AG04449 (cell line): ENCODE measurements around the gene LSMEM2.

Experiments used
- CTCF ChIA-PET: fragments of 350-600 bp; formaldehyde crosslinking; extraction: SDS; loops from one replicate; lab custom pipeline; 2021; ENCODE audit warnings: antibody characterized with exemption; lab: Yijun Ruan, JAX
- POLR2A ChIA-PET: fragments of 400-600, 350-600 bp; formaldehyde crosslinking; extraction: SDS; loops from one replicate; lab custom pipeline; 2020; ENCODE audit warnings: antibody characterized with exemption, inconsistent platforms; lab: Yijun Ruan, JAX
- DNase-seq: peaks from one replicate; pipeline ENCODE4 v3.0.0-alpha.2; 2010; ENCODE audit warnings: low read depth, low spot score
- H3K4me3 ChIP-seq: 2 replicates; pipeline ENCODE4 v1.5.1; 2011; ENCODE audit warnings: low read depth, mild to moderate bottlenecking, control low read depth, low read length
- TF ChIP-seq, protein P1 (sequence below): IDR thresholded peaks from one replicate; pipeline ENCODE4 v1.5.1; 2011; ENCODE audit warnings: mild to moderate bottlenecking, moderate library complexity, low read length, control low read depth, inconsistent platforms; ENCODE audit not compliant: insufficient read depth; ENCODE audit errors: missing control alignments

Gene LSMEM2

DNA sequence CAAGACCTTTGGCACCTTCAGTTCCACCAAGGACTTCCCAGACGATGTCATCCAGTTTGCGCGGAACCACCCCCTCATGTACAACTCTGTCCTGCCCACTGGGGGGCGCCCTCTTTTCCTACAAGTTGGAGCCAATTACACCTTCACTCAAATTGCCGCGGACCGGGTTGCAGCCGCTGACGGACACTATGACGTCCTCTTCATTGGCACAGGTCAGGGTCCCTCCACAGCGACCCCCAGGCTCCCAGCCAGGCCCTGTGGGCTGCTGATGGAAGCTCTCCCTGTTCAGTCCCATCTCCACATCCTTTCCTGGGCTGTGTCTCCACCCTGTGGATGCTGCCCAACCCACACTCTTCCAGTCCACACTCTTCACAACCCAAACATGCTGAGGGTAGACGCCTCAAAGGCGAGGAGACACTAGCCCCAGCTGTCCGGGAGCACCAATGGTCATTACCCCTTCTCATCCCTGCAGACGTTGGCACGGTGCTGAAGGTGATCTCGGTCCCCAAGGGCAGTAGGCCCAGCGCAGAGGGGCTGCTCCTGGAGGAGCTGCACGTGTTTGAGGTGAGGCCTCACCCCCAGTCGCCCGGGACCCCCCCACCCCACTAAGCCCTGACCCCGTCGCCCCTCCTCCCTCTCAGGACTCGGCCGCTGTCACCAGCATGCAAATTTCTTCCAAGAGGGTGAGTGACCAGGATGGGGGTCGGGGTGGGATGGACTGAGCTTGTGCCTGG, 4.3 kb upstream of the LSMEM2 start:
- POLR2A ChIA-PET: no interaction called here
- no peak overlapping the region for H3K4me3 ChIP-seq
- TF ChIP-seq, protein P1, sequence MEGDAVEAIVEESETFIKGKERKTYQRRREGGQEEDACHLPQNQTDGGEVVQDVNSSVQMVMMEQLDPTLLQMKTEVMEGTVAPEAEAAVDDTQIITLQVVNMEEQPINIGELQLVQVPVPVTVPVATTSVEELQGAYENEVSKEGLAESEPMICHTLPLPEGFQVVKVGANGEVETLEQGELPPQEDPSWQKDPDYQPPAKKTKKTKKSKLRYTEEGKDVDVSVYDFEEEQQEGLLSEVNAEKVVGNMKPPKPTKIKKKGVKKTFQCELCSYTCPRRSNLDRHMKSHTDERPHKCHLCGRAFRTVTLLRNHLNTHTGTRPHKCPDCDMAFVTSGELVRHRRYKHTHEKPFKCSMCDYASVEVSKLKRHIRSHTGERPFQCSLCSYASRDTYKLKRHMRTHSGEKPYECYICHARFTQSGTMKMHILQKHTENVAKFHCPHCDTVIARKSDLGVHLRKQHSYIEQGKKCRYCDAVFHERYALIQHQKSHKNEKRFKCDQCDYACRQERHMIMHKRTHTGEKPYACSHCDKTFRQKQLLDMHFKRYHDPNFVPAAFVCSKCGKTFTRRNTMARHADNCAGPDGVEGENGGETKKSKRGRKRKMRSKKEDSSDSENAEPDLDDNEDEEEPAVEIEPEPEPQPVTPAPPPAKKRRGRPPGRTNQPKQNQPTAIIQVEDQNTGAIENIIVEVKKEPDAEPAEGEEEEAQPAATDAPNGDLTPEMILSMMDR: peak; percentile 83
- DNase-seq: no peak
- CTCF ChIA-PET: interaction anchor here (0.8 to 40.0 kb wide), 20 partner anchors 8 to 85 kb away, joined by 3 to 1609 read pairs (median 6); partner anchors contain the start of genes GNAI2, GNAT1, HYAL3 and IFRD2

- DNase-seq: no peak
- POLR2A ChIA-PET: no interaction called here
- TF ChIP-seq, protein P1: no peak
- no peak overlapping the region for H3K4me3 ChIP-seq
- CTCF ChIA-PET: interaction anchor here (0.8 to 40.0 kb wide), 20 partner anchors 8 to 86 kb away, joined by 3 to 1609 read pairs (median 6); partner anchors contain the start of genes GNAI2, GNAT1, HYAL3 and IFRD2
These were observed 3.5 kb upstream of the LSMEM2 start for GRCh38 chr3:50275141-50275995.

DNA sequence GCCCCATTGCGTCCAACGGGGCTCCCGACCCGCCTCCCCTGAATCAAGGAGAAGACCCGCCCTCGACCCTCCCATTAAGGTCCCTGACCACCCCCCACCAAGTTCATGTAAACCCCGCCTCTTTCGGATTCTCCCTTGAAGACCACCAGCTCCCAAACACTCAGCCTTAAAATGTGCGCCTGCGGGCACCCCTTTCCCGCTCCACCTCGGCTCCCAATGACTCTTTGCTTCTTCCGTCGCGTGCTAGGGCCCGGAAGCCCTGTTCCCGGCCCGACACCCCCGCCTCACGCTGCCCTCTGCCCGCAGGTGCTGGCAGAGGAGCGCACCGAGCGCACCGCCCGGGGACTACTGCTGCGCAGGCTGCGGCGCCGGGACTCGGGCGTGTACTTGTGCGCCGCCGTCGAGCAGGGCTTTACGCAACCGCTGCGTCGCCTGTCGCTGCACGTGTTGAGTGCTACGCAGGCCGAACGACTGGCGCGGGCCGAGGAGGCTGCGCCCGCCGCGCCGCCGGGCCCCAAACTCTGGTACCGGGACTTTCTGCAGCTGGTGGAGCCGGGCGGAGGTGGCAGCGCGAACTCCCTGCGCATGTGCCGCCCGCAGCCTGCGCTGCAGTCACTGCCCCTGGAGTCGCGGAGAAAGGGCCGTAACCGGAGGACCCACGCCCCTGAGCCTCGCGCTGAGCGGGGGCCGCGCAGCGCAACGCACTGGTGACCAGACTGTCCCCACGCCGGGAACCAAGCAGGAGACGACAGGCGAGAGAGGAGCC, 2.7 kb upstream of the LSMEM2 start:
- CTCF ChIA-PET: interaction anchor here (0.8 to 40.0 kb wide), 8 partner anchors 10 to 87 kb away, joined by 3 to 1609 read pairs (median 6); partner anchors contain the start of genes GNAI2, GNAT1, HYAL3 and NAA80
- DNase-seq: no peak
- H3K4me3 ChIP-seq: no peak overlapping the region
- TF ChIP-seq, protein P1: no peak
- POLR2A ChIA-PET: no interaction called here

- DNase-seq: no peak
These were observed 2.2 kb upstream of the LSMEM2 start for GRCh38 chr3:50276762-50277101.

GRCh38 chr3:50278123-50278879, 586 bp upstream of the LSMEM2 start:
- ChIA-PET POLR2A (no interaction called here), CTCF (interaction anchor here (1.3 to 40.0 kb wide), 5 partner anchors 8 to 89 kb away, joined by 4 to 1609 read pairs (median 10); partner anchors contain the start of genes GNAI2, GNAT1 and SEMA3B)
- no peak overlapping the region for H3K4me3 ChIP-seq
- no peak for DNase-seq
- TF ChIP-seq, protein P1: no peak

More at GRCh38 chr3:50276762-50277101, 2.2 kb upstream of the LSMEM2 start:
- CTCF ChIA-PET: interaction anchor here (0.8 to 40.0 kb wide), 3 partner anchors 13 to 83 kb away, joined by 3 to 1609 read pairs (median 303); partner anchors contain the start of genes GNAI2 and GNAT1
- no peak overlapping the region for H3K4me3 ChIP-seq
- TF ChIP-seq, protein P1: no peak
- POLR2A ChIA-PET: interaction anchor here (0.7 kb wide), 1 partner anchor 68 kb away, joined by 3 read pairs; no protein-coding TSS in a partner anchor
